ENCODE results near the gene TMIGD3. TPM values are rescaled to one million over a fixed set of nuclear protein-coding genes. Genes with fewer than 3 reads are reported as not detected.

TMIGD3 gene
- total RNA-seq, 2 donors from 2014 or later = not detected

DNA sequence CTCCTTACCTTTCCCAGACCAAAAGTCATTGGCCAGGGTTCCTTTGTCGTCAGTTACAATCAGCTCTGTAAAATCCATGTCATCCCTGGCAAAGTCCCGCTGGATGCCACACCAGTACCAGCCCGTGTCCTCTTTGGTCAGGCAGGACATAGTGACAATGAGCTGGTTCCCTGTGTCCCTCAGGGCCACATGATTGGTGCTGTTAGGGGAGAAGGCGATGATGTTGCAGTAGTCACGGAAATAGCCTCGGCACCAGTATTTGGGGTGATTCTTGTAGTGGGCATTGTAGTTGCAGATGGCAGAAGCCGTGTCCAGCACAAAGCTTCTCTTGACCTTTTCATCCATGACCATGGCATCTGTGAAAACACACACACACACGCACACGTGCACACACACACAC is 14.8 kb downstream of the TMIGD3 start:
- DNase-seq (ENCODE audit: low spot score in 2 of 2) = no peak
- Mint-ChIP-seq H3K36me3 (no peaks in the 10 kb centered on the region), H3K9me3 (peaks cover 0 to 1% of the 10 kb centered on the region in 2 donors), H3K27ac (no peak overlapping the region)
- ATAC-seq = no peak

- ATAC-seq = no peak
- H3K9me3 Mint-ChIP-seq = no peaks in the 10 kb centered on the region
- no peaks in the 10 kb centered on the region for H3K36me3 Mint-ChIP-seq
- no peak for DNase-seq (ENCODE audit: low spot score in 2 of 2)
- H3K27ac Mint-ChIP-seq = no peak overlapping the region
Measured at GRCh38 chr1:111487133-111487532, 16.3 kb downstream of the TMIGD3 start.

- DNase-seq (ENCODE audit: low spot score in 2 of 2) (no peak), ATAC-seq (no peak)
- H3K9me3 Mint-ChIP-seq = no peaks in the 10 kb centered on the region
- H3K27ac Mint-ChIP-seq = no peak overlapping the region
- no peaks in the 10 kb centered on the region for H3K36me3 Mint-ChIP-seq
Measured at GRCh38 chr1:111486431-111486830, 17.0 kb downstream of the TMIGD3 start.

GRCh38 chr1:111484391-111485026 is 18.9 kb downstream of the TMIGD3 start:
- ATAC-seq = no peak
- Mint-ChIP-seq H3K27ac (no peak overlapping the region), H3K36me3 (no peaks in the 10 kb centered on the region), H3K9me3 (no peaks in the 10 kb centered on the region)
- no peak for DNase-seq (ENCODE audit: low spot score in 2 of 2)

GRCh38 chr1:111483876-111484275 is 19.6 kb downstream of the TMIGD3 start:
- DNase-seq (ENCODE audit: low spot score in 2 of 2) (no peak), ATAC-seq (no peak)
- Mint-ChIP-seq H3K36me3 (no peaks in the 10 kb centered on the region), H3K27ac (no peak overlapping the region), H3K9me3 (no peaks in the 10 kb centered on the region)

DNA sequence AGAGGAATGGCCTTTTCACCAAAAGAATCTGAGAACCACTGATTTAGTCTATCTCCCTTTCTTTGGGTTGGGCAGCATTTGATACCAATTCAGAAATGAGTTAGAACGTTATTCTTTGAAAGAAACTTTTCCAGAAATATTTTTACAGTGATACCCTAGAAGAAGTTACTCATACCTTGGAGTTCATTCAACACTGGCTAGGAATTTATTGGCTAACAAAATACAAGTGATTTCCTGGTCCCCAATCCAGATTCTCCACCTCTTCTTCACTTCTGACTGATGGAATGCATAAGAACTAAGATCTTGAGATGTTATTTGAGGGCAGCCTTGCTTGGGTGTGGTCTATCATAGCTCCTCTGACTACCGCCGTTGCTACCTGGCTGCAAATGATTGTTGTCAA is 20.3 kb downstream of the TMIGD3 start:
- no peak overlapping the region for H3K27ac Mint-ChIP-seq
- no peak for DNase-seq (ENCODE audit: low spot score in 2 of 2)
- H3K36me3 Mint-ChIP-seq = peaks cover 2 to 5% of the 10 kb centered on the region in 2 donors
- no peaks in the 10 kb centered on the region for H3K9me3 Mint-ChIP-seq
- ATAC-seq = no peak

GRCh38 chr1:111481387-111482221 is 21.8 kb downstream of the TMIGD3 start:
- ATAC-seq = peak; percentile 84 to 85
- DNase-seq (ENCODE audit: low spot score in 2 of 2) = peak in 1 of 2 donors; percentile 57
- H3K27ac Mint-ChIP-seq = no peak overlapping the region
- H3K36me3 Mint-ChIP-seq = peaks cover 11 to 12% of the 10 kb centered on the region in 2 donors
- no peaks in the 10 kb centered on the region for H3K9me3 Mint-ChIP-seq

DNA sequence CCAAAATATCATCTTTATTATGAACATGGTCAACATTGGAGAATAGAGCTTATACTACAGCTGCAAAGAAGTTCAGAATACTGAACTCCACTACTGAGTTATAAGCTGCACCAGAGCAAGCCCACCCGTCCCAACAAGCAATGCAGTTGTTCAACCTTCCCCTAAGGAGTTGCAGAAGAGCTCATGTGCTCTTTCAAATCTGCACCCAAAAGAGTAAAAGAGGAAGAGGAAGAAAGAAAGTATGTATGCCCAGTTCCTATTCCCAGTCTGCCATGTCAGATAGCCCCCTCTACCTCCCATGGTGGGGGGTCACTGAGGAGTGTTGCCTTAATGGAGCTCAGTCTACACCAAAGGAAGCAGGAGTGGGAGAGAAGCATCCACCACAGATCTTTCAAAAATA is 22.8 kb downstream of the TMIGD3 start:
- no peak for ATAC-seq
- H3K27ac Mint-ChIP-seq = no peak overlapping the region
- no peaks in the 10 kb centered on the region for H3K9me3 Mint-ChIP-seq
- H3K36me3 Mint-ChIP-seq = peaks cover 11 to 12% of the 10 kb centered on the region in 2 donors
- DNase-seq (ENCODE audit: low spot score in 2 of 2) = no peak

DNA sequence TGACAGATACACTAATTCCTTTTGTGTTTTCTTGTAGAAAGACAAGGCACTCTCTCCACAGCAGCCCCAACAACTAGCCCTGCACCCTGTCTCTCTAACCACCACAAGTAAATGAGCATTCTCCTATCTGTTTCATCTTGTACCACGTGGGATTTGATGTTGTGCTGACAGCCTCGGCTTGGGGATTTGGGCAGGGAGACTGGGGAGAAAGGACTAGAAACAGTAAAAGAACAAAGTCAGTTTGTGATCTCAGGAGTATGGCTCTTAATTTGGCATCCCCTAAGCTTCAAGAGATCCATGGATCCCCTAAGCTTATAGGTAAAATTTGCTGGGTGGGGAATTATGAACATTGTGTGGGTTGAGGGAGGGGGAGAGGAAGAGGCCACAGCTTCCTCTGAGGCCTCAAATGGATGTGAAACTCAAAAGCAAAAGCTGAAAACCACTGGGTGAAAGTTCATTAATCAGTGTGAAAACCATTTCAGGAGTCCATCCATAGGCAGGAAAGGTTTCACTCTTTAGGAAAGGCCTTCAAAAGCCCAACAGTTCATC is 26.6 kb downstream of the TMIGD3 start:
- peak; percentile 52 to 68 for ATAC-seq
- peak overlapping the region; percentile 15 to 79 for H3K27ac Mint-ChIP-seq
- no peaks in the 10 kb centered on the region for H3K9me3 Mint-ChIP-seq
- peaks cover 11 to 19% of the 10 kb centered on the region in 2 donors for H3K36me3 Mint-ChIP-seq
- DNase-seq (ENCODE audit: low spot score in 2 of 2) = peak in 1 of 2 donors; percentile 28

GRCh38 chr1:111476214-111476613 is 27.2 kb downstream of the TMIGD3 start:
- ATAC-seq (no peak), DNase-seq (ENCODE audit: low spot score in 2 of 2) (no peak)
- peak overlapping the region in 1 of 2 donors; percentile 79 for H3K27ac Mint-ChIP-seq
- peaks cover 11 to 19% of the 10 kb centered on the region in 2 donors for H3K36me3 Mint-ChIP-seq
- H3K9me3 Mint-ChIP-seq = no peaks in the 10 kb centered on the region

DNA sequence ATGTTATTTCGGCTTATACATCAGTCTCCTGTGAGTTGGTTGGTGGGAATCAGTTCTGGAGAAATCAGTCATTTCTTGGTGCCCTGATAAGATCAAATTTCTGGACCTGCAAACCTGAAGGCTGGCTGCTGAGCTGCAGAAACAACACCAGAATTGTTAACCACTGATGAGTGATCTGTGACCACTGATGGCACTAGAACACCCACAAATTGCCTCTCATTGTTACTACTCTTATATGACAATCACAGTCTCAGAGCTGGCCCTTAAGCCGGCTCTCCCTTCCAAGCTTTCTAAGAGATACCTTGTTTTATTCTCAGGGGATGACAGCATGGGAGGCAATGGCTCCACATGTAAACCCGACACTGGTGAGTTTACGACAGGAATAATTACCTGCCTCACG is 27.7 kb downstream of the TMIGD3 start:
- Mint-ChIP-seq H3K36me3 (peaks cover 11 to 19% of the 10 kb centered on the region in 2 donors), H3K9me3 (no peaks in the 10 kb centered on the region), H3K27ac (peak overlapping the region in 1 of 2 donors; percentile 79)
- peak in 1 of 2 donors; percentile 41 for DNase-seq (ENCODE audit: low spot score in 2 of 2)
- ATAC-seq = peak; percentile 77 to 86

- Mint-ChIP-seq H3K36me3 (peaks cover 11 to 19% of the 10 kb centered on the region in 2 donors), H3K27ac (peak overlapping the region in 1 of 2 donors; percentile 92), H3K9me3 (no peaks in the 10 kb centered on the region)
- ATAC-seq (no peak), DNase-seq (ENCODE audit: low spot score in 2 of 2) (no peak)
Measured at GRCh38 chr1:111474521-111474920, 28.9 kb downstream of the TMIGD3 start.

DNA sequence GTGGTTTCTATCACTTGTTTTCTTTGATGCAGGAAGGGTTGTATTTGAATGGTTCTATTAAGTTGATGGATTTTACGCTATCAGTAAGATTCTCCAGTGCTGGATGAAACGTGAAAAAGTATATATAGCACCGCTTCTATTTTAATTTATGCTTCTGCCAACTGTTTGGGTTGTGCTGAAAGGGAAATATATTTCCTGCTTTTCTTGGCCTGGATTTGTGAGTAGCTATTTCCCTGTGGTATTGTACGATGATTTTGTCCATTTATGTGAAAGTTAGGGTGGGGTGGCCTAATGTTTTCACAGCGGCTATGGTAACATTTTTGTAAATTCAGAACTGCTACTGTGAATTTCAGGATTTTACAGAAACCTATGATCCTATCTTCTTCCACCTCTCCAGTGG is 29.3 kb downstream of the TMIGD3 start:
- Mint-ChIP-seq H3K36me3 (peaks cover 11 to 19% of the 10 kb centered on the region in 2 donors), H3K9me3 (no peaks in the 10 kb centered on the region), H3K27ac (peak overlapping the region; percentile 85 to 92)
- DNase-seq (ENCODE audit: low spot score in 2 of 2) (no peak), ATAC-seq (peak in 1 of 2 donors; percentile 8)

DNA sequence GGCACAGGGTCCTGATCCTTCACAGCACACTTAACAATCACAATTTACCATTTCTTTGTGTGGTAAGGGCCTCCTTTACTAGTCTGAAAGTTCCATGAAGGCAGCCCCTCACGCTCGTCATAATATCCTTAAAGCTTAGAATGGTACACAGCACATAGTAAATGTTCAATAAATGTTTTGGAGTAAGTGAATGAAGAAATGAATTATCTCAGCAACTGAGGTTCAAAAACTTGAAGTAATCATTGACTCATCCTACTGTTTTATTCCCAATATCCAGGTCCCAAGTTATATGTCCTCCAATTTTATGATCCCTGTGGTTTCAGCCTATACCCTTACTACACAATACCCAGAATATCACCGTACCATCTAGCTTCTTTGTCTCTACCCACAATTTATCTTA is 31.9 kb downstream of the TMIGD3 start:
- DNase-seq (ENCODE audit: low spot score in 2 of 2) (no peak), ATAC-seq (no peak)
- no peaks in the 10 kb centered on the region for H3K9me3 Mint-ChIP-seq
- H3K27ac Mint-ChIP-seq = peak overlapping the region in 1 of 2 donors; percentile 10
- H3K36me3 Mint-ChIP-seq = peaks cover 0 to 7% of the 10 kb centered on the region in 2 donors

- Mint-ChIP-seq H3K27ac (no peak overlapping the region), H3K36me3 (peaks cover 0 to 7% of the 10 kb centered on the region in 2 donors), H3K9me3 (no peaks in the 10 kb centered on the region)
- ATAC-seq (peak; percentile 58 to 80), DNase-seq (ENCODE audit: low spot score in 2 of 2) (no peak)
Measured at GRCh38 chr1:111471012-111471411, 32.4 kb downstream of the TMIGD3 start.

- DNase-seq (ENCODE audit: low spot score in 2 of 2) = no peak
- Mint-ChIP-seq H3K36me3 (peaks cover 0 to 7% of the 10 kb centered on the region in 2 donors), H3K9me3 (no peaks in the 10 kb centered on the region), H3K27ac (no peak overlapping the region)
- peak in 1 of 2 donors; percentile 11 for ATAC-seq
Measured at GRCh38 chr1:111470596-111470995, 32.8 kb downstream of the TMIGD3 start.

- ATAC-seq (no peak), DNase-seq (ENCODE audit: low spot score in 2 of 2) (no peak)
- Mint-ChIP-seq H3K27ac (no peak overlapping the region), H3K9me3 (no peaks in the 10 kb centered on the region), H3K36me3 (peaks cover 0 to 7% of the 10 kb centered on the region in 2 donors)
Measured at GRCh38 chr1:111469539-111469938, 33.9 kb downstream of the TMIGD3 start.
